Measurements from ENCODE around the gene BMP8B.

GRCh38 chr1:39727221-39727931 lies 61.3 kb downstream of the BMP8B start:
- TF ChIP-seq, protein P1, sequence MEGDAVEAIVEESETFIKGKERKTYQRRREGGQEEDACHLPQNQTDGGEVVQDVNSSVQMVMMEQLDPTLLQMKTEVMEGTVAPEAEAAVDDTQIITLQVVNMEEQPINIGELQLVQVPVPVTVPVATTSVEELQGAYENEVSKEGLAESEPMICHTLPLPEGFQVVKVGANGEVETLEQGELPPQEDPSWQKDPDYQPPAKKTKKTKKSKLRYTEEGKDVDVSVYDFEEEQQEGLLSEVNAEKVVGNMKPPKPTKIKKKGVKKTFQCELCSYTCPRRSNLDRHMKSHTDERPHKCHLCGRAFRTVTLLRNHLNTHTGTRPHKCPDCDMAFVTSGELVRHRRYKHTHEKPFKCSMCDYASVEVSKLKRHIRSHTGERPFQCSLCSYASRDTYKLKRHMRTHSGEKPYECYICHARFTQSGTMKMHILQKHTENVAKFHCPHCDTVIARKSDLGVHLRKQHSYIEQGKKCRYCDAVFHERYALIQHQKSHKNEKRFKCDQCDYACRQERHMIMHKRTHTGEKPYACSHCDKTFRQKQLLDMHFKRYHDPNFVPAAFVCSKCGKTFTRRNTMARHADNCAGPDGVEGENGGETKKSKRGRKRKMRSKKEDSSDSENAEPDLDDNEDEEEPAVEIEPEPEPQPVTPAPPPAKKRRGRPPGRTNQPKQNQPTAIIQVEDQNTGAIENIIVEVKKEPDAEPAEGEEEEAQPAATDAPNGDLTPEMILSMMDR (IDR thresholded peaks at IDR 0.05 in 8 of 11, conservative IDR thresholded peaks at IDR 0.05 in 3 of 11): no peak
- TF ChIP-seq POLR2A (IDR thresholded peaks at IDR 0.05): no peak

Measured in spleen (tissue), 7 donors.